Renal pelvis (tissue), 4 donors: Measurements from ENCODE around the gene SH3GL3. TPM values are rescaled to one million over a fixed set of nuclear protein-coding genes. Genes with fewer than 3 reads are reported as not detected.

Source experiments
- DNase-seq: peaks from one replicate; pipeline ENCODE4 v3.0.0-alpha.2; 2013
- polyA plus RNA-seq, 3 donors: library from polyadenylated mRNA; unstranded; fragments of 120-200 nt; gene quantifications; one replicate each; pipeline ENCODE4 v1.2.1, GENCODE V29; 2013; ENCODE audit not compliant: insufficient read length in 3 of 3

Gene SH3GL3
- polyA plus RNA-seq, 3 donors = 10.3 to 10.7 (median 10.4) TPM

DNA sequence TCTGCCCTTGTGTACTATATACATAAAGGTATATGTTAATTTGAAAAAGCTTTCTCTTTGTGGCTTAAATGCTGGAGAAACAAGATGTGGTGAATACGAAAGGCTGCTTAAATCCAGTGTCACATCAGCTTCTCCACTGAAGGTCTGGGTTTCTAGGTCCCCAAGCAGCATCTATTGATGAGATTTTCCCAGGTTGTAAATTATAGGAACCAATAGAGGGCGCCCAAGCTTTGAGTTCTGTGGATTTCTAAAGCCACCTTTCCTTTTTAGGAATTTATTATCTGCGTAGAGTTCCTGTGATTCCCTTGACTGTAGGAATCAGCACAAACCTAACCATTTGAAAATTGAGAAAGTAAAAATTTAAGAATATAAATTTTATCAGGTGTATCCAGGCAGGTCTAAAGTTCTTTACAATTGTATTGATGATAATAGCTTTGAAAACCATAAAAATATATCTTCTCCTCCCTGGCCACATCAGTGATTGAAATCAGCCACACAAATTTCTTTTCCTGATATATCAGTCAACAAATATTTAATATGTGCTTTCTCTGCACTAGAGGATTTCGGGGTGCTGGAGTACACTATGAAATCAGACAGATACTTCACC, 118.5 kb downstream of the SH3GL3 start:
- no peak for DNase-seq

DNA sequence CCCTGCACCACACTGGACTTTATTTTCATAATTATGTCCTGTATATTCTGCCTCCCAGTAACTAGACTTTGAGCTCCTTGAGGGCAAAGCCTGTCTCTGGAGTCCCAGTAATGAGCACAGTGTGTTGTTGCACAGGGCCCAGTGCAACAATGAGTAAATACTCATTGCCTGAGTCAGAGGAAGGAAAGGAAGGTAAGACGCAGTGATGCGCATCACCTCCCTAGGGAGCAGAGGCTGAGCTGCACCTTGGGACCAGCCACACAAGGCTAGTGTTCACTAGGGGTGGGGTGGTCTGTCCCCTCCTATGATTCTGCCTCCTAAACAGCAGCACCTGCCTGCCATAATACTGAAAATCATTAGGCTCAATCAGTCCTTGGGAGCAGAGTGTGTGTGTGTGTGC, 120.2 kb downstream of the SH3GL3 start:
- no peak for DNase-seq

GRCh38 chr15:83569341-83569740, 122.2 kb downstream of the SH3GL3 start:
- DNase-seq = no peak

GRCh38 chr15:83570756-83571155, 123.6 kb downstream of the SH3GL3 start:
- no peak for DNase-seq

GRCh38 chr15:83571820-83572707, 124.9 kb downstream of the SH3GL3 start:
- DNase-seq = peak; percentile 29

DNA sequence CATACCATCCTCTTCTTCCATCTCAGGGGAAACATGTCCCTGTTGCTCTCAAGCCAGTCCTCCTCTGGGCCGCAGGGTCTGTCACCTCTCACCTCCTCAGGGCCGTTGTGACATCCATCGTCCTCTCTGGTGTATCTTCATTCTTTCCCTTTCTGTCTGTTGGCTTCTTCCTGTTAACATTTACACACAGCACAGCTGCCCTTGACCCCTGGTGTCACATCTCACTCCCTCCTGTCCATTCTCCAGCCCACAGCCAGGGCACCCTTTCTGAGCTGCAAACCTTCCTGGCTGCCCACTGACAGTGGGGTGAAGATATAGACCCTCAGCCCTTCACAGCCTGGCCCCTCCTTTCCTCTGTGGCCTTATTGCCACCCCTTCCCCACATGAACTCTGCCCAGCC, 127.2 kb downstream of the SH3GL3 start:
- DNase-seq = no peak

GRCh38 chr15:83578691-83579090, 131.6 kb downstream of the SH3GL3 start:
- DNase-seq = no peak

GRCh38 chr15:83581381-83581780, 134.2 kb downstream of the SH3GL3 start:
- DNase-seq = no peak

GRCh38 chr15:83582381-83582780, 135.2 kb downstream of the SH3GL3 start:
- no peak for DNase-seq

- DNase-seq = no peak
Measured at GRCh38 chr15:83585601-83586335, 138.6 kb downstream of the SH3GL3 start.

DNA sequence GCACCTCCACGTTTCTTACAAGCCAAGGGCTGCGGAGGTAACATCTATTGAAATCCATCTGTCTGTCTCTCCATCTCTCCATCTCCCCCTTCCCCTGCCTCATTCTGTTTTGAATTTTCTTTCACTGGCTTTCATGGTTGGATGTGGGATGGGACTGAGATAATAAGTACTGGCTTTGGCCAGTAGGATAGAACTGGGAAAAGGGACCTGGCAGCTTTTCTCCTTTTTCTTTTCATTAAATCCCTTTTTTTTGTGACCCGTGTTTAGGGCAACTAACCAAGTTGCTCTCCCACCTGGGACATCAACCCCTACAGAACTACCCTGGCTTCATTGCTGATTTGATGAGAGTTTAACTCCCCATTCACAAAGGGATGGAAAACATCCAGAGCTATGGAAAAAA, 139.9 kb downstream of the SH3GL3 start:
- no peak for DNase-seq

GRCh38 chr15:83588441-83588840, 141.3 kb downstream of the SH3GL3 start:
- no peak for DNase-seq

GRCh38 chr15:83592370-83593040, 145.4 kb downstream of the SH3GL3 start:
- DNase-seq = peak; percentile 63

DNA sequence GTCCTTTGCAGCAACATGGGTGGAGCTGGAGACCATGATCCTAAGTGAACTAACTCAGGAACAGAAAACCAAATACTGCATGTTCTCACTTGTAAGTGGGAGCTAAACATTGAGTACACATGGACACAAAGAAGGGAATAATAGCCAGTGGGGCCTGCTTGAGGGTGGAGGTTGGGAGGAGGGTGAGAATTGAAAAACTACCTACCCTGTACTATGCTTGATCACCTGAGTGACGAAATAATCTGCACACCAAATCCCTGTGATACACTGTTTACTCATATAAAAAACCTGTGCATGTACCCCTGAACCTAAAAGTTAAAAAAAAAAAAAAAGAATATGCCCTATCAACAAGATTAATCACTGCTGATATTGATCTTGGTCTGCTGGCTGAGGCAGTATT, 148.1 kb downstream of the SH3GL3 start:
- DNase-seq = no peak

- no peak for DNase-seq
Measured at GRCh38 chr15:83598031-83598430, 150.9 kb downstream of the SH3GL3 start.

DNA sequence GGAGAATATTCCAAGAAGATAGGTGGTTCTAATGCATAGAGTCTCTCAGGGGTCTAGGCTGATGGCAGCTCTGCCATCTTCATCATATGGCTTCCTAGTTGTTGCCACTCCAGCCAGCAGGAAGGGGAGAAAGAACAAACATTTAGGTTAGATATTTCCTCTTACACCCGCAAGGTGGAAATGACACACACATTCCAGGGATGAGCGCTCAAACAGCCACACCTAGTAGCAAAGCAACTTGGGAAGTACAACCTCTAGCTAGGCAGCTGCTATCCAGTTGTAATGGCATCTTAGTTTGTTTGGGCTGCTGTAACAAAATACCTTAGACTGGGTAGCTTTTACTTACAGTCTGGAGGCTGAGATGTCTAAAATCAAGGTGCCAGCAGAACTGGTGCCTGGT, 154.9 kb downstream of the SH3GL3 start:
- DNase-seq = no peak

GRCh38 chr15:83604549-83604948, 157.4 kb downstream of the SH3GL3 start:
- no peak for DNase-seq

- no peak for DNase-seq
Measured at GRCh38 chr15:83605111-83605945, 158.2 kb downstream of the SH3GL3 start.

DNA sequence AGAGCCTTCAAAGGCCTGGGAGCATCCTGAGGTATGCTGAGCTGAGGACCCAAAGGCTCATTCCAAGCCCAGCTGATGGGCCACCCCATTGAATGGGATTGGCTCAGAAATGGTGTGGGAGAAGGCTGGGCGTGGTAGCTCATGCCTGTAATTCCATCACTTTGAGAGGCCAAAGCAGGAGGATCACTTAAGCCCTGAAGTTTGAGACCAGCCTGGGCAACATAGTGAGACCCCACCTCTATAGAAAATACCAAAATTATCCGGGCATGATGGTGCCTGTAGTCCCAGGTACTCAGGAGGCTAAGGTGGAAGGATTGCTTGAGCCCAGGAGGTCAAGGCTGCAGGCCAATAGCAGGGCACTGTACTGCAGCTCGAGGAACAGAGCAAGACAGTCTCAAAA, 163.0 kb downstream of the SH3GL3 start:
- DNase-seq = no peak

GRCh38 chr15:83610901-83611685, 164.0 kb downstream of the SH3GL3 start:
- DNase-seq = peak; percentile 11
